ENCODE measurements around the gene TPTE.
"Not testable (repeated sequence)": the region's sequence is repeated elsewhere in the genome, so short reads cannot be mapped to it uniquely, and the experiment has no call there.

Gene TPTE

DNA sequence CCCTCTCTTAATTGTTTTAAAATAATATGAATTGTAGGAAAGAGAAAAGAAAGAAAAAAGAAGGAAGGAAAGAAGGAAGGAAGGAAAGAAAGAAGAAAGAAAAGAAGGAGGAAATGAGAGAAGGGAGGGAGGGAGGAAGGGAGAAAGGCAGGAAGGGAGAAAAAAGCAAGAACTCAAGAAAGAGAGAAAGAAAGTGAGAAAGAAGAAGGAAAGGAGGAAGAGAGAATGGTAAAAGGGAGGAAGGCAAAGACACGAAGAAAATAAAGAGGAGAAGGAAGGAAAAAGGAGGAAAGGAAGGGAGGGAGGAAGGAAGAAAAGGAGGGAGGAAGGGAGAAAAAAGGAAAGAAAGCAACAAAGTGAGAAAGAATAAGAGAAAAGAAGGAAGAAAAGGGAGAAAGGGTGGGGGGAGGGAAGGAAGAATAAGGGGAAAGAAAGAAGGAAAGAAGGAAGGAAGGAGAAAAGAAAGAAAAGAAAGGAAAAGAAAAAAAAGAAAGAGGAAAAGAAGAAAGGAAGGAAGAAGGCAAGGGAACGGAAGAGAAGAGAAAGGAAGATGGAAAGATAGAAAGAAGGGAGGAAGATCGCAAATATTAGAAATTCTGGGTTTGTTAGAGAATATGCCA lies 95.9 kb downstream of the TPTE start:
- H3K4me3 ChIP-seq (ENCODE audit: low read length); H3K27me3 ChIP-seq (replicated peaks; ENCODE audit: control insufficient read depth, insufficient read depth, low read length); H3K4me1 ChIP-seq (ENCODE audit: control insufficient read depth, insufficient read depth, low read length); H3K9me3 ChIP-seq (ENCODE audit: control insufficient read depth, low read length); DNase-seq (ENCODE audit: low read depth); H3K36me3 ChIP-seq (ENCODE audit: control insufficient read depth, insufficient read depth, low read length, severe bottlenecking); H3K9ac ChIP-seq (ENCODE audit: low read length): not testable (repeated sequence)

DNA sequence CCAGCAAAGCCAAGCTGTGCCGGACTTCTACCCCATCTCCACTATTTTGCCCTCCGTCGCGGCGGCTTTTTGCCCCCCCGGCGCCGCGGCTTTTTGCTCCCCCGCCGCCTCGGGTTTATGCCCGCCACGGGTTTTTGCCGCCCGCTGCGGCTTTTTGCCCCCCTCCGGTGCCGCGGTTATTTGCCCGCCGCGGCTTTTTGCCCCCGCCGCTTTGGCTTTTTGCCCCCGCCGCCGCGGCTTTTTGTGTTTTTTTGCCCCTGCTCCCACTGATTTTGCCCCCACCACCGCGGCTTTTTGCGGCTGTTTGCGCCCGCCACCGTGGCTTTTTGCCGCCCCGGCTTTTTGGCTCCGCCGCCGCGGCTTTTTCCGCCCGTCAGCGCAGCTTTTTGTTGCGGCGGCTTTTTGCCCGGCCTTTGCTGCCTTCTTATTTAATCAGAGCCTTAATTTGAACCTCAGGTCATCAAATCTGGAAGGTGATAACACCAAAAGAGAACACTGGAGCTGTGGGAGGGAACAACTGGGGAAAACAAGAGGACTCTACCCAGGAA lies 106.0 kb downstream of the TPTE start:
- Histone ChIP-seq H3K27me3 (replicated peaks; ENCODE audit: control insufficient read depth, insufficient read depth, low read length) (no peaks in the 10 kb centered on the region), H3K36me3 (ENCODE audit: control insufficient read depth, insufficient read depth, low read length, severe bottlenecking) (no peaks in the 10 kb centered on the region), H3K4me1 (ENCODE audit: control insufficient read depth, insufficient read depth, low read length) (no peaks in the 10 kb centered on the region), H3K4me3 (ENCODE audit: low read length) (no peak overlapping the region), H3K9ac (ENCODE audit: low read length) (no peak overlapping the region), H3K9me3 (ENCODE audit: control insufficient read depth, low read length) (no peaks in the 10 kb centered on the region)
- no peak for DNase-seq (ENCODE audit: low read depth)

DNA sequence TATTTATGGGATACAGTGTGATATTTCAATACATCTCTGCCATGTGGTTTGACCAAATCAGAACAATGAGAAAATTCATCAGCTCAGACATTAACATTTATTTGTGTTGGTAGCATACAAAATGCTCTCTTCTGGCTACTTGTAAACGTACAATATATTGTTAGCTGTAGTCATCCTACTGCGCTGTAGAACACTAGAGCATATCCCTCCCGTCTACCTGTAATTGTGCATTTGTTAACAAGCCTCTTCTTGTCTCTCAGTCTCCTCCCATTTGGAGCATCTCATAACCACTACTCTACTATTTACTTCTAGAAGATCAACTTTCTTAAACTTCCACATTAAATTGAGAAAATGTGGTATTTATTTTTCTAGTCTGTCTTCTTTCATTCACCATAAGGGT lies 107.9 kb downstream of the TPTE start:
- not testable (repeated sequence) for H3K9me3 ChIP-seq (ENCODE audit: control insufficient read depth, low read length); H3K9ac ChIP-seq (ENCODE audit: low read length); H3K36me3 ChIP-seq (ENCODE audit: control insufficient read depth, insufficient read depth, low read length, severe bottlenecking); H3K4me1 ChIP-seq (ENCODE audit: control insufficient read depth, insufficient read depth, low read length); H3K4me3 ChIP-seq (ENCODE audit: low read length); DNase-seq (ENCODE audit: low read depth); H3K27me3 ChIP-seq (replicated peaks; ENCODE audit: control insufficient read depth, insufficient read depth, low read length)

DNA sequence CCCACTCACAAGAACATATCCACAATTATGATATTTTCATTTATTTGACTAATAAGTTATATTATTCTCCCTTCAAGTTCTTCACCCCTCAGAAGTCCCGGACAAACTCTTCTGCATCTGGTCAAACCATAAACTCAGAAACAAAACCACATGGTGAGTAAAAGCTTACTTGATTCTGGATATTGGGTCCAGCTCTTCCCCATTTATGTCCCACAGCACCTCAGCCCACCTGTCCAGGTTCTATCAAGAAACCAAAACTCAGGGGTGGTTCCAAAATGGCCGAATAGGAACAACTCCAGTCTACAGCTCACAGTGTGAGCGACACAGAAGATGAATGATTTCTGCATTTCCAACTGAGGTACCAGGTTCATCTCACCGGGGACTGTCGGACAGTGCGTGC lies 109.4 kb downstream of the TPTE start:
- H3K27me3 ChIP-seq (replicated peaks; ENCODE audit: control insufficient read depth, insufficient read depth, low read length); H3K9me3 ChIP-seq (ENCODE audit: control insufficient read depth, low read length); DNase-seq (ENCODE audit: low read depth); H3K4me1 ChIP-seq (ENCODE audit: control insufficient read depth, insufficient read depth, low read length); H3K36me3 ChIP-seq (ENCODE audit: control insufficient read depth, insufficient read depth, low read length, severe bottlenecking); H3K9ac ChIP-seq (ENCODE audit: low read length); H3K4me3 ChIP-seq (ENCODE audit: low read length): not testable (repeated sequence)

DNA sequence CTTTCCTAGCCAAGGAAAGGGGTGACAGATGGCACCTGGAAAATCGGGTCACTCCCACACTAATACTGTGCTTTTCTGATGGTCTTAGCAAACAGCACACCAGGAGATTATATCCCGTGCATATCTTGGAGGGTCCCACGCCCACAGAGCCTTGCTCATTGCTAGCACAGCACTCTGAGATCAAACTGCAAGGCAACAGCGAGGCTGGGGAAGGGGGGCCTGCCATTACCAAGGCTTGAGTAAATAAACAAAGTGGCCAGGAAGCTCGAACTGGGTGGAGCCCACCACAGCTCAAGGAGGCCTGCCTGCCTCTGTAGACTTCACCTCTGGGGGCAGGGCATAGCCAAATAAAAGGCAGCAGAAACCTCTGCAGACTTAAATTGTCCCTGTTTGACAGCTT lies 109.9 kb downstream of the TPTE start:
- not testable (repeated sequence) for H3K36me3 ChIP-seq (ENCODE audit: control insufficient read depth, insufficient read depth, low read length, severe bottlenecking); DNase-seq (ENCODE audit: low read depth); H3K4me1 ChIP-seq (ENCODE audit: control insufficient read depth, insufficient read depth, low read length); H3K9me3 ChIP-seq (ENCODE audit: control insufficient read depth, low read length); H3K4me3 ChIP-seq (ENCODE audit: low read length); H3K9ac ChIP-seq (ENCODE audit: low read length); H3K27me3 ChIP-seq (replicated peaks; ENCODE audit: control insufficient read depth, insufficient read depth, low read length)

DNA sequence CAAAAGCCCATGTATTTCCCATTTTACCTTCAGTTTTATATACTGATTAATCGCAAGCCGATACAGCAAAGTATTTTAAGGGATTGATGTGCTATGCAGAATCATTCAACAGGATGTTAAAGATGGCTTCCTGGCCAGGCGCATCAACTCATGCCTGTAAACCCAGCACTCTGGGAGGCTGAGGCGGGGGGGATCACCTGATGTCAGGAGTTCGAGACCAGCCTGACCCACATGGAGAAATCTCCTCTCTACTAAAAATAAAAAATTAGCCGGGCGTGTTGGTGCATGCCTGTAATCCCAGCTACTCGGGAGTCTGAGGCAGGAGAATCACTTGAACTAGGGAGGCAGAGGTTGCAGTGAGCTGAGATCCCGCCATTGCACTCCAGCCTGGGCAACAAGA lies 116.8 kb downstream of the TPTE start:
- not testable (repeated sequence) for H3K9me3 ChIP-seq (ENCODE audit: control insufficient read depth, low read length); H3K4me3 ChIP-seq (ENCODE audit: low read length); DNase-seq (ENCODE audit: low read depth); H3K9ac ChIP-seq (ENCODE audit: low read length); H3K4me1 ChIP-seq (ENCODE audit: control insufficient read depth, insufficient read depth, low read length); H3K27me3 ChIP-seq (replicated peaks; ENCODE audit: control insufficient read depth, insufficient read depth, low read length); H3K36me3 ChIP-seq (ENCODE audit: control insufficient read depth, insufficient read depth, low read length, severe bottlenecking)

DNA sequence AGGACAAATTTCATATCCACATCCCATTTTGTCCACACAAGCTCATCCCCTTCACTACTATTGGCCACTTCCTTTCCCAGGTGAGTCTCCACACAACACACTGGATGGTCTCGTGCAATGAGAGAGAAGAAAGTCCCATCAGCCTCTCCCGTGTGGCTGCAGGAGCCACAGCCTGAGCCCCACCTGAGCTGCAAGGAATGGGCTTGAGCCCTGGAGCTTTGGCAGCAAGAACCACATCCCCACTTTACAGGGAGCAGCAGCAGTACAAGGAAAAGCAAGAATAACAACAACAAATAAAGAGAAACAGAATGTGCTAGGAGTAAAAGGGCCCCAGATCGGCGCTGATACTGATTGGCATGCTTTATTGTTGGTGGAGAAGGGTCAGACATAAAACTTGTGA lies 117.7 kb downstream of the TPTE start:
- Histone ChIP-seq H3K9me3 (ENCODE audit: control insufficient read depth, low read length) (peaks cover 2% of the 10 kb centered on the region), H3K4me3 (ENCODE audit: low read length) (no peak overlapping the region), H3K9ac (ENCODE audit: low read length) (no peak overlapping the region), H3K27me3 (replicated peaks; ENCODE audit: control insufficient read depth, insufficient read depth, low read length) (no peaks in the 10 kb centered on the region), H3K36me3 (ENCODE audit: control insufficient read depth, insufficient read depth, low read length, severe bottlenecking) (no peaks in the 10 kb centered on the region), H3K4me1 (ENCODE audit: control insufficient read depth, insufficient read depth, low read length) (no peaks in the 10 kb centered on the region)
- DNase-seq (ENCODE audit: low read depth): no peak

DNA sequence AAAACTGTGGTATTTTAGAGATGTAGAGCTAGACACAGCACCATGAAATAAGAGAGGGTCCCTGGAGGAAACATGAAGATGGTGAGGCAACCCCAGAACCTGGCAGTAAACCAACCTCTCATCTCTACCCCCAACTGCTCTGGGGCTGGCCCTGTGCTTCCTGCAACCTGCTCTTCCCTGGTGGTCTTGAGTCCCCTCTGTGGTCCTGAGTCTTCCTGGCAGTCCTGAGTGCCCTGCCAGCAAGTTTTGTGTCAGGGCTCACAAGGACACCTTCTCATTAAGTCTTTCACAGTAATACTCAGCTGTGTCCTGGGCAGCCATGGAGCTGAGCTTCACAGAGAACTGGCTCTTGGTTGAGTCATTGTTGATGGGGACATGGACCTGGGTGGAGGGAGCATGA lies 118.4 kb downstream of the TPTE start:
- H3K9me3 ChIP-seq (ENCODE audit: control insufficient read depth, low read length); H3K27me3 ChIP-seq (replicated peaks; ENCODE audit: control insufficient read depth, insufficient read depth, low read length); H3K36me3 ChIP-seq (ENCODE audit: control insufficient read depth, insufficient read depth, low read length, severe bottlenecking); H3K9ac ChIP-seq (ENCODE audit: low read length); H3K4me1 ChIP-seq (ENCODE audit: control insufficient read depth, insufficient read depth, low read length); DNase-seq (ENCODE audit: low read depth); H3K4me3 ChIP-seq (ENCODE audit: low read length): not testable (repeated sequence)

DNA sequence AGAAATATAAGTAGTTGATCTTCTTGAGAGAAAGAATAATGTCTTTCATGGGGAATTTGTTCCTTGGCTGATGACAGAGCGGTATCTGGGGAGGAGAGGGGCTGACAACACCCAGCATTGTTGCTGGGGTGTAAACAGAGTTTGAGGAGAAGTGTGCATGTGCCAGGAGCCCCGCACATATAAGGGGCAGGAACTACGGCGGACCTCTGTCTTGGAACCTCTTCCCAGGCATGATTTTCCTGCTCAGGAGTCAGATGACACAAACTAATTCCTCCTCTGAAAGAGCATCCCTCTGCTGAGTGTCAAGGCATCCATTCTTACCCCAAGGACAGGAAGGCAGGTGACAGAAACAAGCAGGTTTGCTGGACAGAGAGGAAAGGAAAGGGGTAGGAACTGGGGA lies 119.1 kb downstream of the TPTE start:
- Histone ChIP-seq H3K27me3 (replicated peaks; ENCODE audit: control insufficient read depth, insufficient read depth, low read length) (no peaks in the 10 kb centered on the region), H3K4me1 (ENCODE audit: control insufficient read depth, insufficient read depth, low read length) (no peaks in the 10 kb centered on the region), H3K9me3 (ENCODE audit: control insufficient read depth, low read length) (peaks cover 2% of the 10 kb centered on the region), H3K9ac (ENCODE audit: low read length) (no peak overlapping the region), H3K36me3 (ENCODE audit: control insufficient read depth, insufficient read depth, low read length, severe bottlenecking) (no peaks in the 10 kb centered on the region), H3K4me3 (ENCODE audit: low read length) (no peak overlapping the region)
- DNase-seq (ENCODE audit: low read depth): no peak

DNA sequence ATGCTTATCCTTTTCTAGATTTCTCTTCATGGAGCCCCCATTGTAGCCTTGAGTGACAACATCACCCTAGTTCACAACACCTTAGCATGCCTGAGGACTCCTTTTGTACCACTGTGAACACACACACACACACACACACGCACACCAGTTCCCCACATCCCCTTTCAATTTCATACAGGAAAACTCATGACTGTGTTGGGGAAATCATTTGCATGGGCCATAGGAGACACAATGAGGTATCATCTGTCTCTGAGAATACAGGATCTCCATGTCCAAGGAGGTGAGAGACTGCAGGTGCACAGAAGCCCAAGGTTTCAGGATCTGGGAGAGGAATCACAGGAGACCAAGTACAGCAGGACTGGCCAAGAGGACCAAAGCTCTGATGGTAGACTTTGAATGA lies 119.7 kb downstream of the TPTE start:
- no peaks in the 10 kb centered on the region for H3K36me3 ChIP-seq (ENCODE audit: control insufficient read depth, insufficient read depth, low read length, severe bottlenecking)
- H3K27me3 ChIP-seq (replicated peaks; ENCODE audit: control insufficient read depth, insufficient read depth, low read length): no peaks in the 10 kb centered on the region
- H3K4me3 ChIP-seq (ENCODE audit: low read length): no peak overlapping the region
- DNase-seq (ENCODE audit: low read depth): no peak
- no peak overlapping the region for H3K9ac ChIP-seq (ENCODE audit: low read length)
- peaks cover 2% of the 10 kb centered on the region for H3K9me3 ChIP-seq (ENCODE audit: control insufficient read depth, low read length)
- no peaks in the 10 kb centered on the region for H3K4me1 ChIP-seq (ENCODE audit: control insufficient read depth, insufficient read depth, low read length)

DNA sequence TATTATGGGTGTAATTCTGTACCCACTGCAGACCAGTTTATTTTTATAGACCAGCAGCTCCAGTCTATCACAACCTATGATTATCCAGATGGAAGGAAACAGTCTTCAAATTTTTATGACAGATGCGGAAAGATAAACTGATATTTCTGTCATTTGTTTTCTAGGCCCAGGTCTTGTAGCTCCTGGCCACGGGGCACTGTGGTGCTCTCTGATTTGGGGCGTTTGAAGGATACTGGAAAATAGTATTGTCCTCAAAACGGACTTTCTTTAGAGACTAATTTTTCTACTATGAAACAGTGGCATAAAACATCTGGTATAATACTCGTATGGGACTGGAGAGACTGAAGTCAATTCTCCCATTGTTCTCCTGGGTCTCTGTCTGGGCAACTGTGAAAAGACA lies 124.3 kb downstream of the TPTE start:
- not testable (repeated sequence) for DNase-seq (ENCODE audit: low read depth); H3K27me3 ChIP-seq (replicated peaks; ENCODE audit: control insufficient read depth, insufficient read depth, low read length); H3K4me1 ChIP-seq (ENCODE audit: control insufficient read depth, insufficient read depth, low read length); H3K9ac ChIP-seq (ENCODE audit: low read length); H3K4me3 ChIP-seq (ENCODE audit: low read length); H3K36me3 ChIP-seq (ENCODE audit: control insufficient read depth, insufficient read depth, low read length, severe bottlenecking); H3K9me3 ChIP-seq (ENCODE audit: control insufficient read depth, low read length)

All from adipocyte (in vitro differentiated cells).